ENCODE results near the gene SYP. TPM values are rescaled to one million over a fixed set of nuclear protein-coding genes. Genes with fewer than 3 reads are reported as not detected.

Gene SYP
- polyA plus RNA-seq, 1 of the 3 experiments (the other 2 are of a cell fraction) = 0.76 TPM

DNA sequence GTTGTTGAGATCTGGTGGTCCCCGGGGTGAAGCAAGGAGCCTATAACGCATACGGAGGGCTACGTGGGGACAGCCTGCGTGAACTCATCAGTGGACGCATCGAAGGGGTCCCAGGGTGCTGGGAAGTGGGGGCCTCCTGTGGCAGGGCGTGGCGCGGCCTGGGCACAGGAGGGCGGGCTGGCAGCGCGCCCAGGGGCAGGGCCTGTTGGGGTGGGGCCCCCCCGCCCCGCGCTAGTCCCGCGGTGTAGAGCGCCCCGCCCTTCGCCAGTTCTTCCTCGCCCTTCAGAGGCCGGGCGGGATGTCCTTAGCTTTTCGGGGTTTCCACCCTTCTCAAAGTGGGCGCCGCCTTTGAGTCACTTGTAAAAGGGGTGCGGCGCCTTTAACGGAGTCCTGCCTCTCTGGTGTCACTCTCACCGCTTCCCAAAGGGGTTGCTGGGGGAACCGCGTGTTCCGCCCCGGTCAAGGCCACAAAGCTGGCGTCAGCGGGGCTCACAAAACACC, 27.7 kb downstream of the SYP start:
- Histone ChIP-seq H3K4me2 (peak overlapping the region; percentile 77), H4K20me1 (ENCODE audit: insufficient read depth) (no peaks in the 10 kb centered on the region), H3K9ac (peak overlapping the region; percentile 87), H3K36me3 (replicated peaks in 1 of 2; ENCODE audit: control insufficient read depth in 1 of 2, insufficient read depth in 2 of 2, low read length in 1 of 2) (no peaks in the 10 kb centered on the region), H3K4me1 (ENCODE audit: control insufficient read depth in 1 of 2, insufficient read depth in 2 of 2, low read depth in 1 of 2, low read length in 1 of 2) (peaks cover 0 to 1% of the 10 kb centered on the region in 2 experiments; a peak in 1 of 4 replicates), H3K27me3 (ENCODE audit: insufficient read depth) (no peaks in the 10 kb centered on the region; the same call in 1 of the 2 replicates), H3K27ac (ENCODE audit: low read depth in 2 of 2, low read length in 1 of 2) (peak overlapping the region; percentile 36 to 59; a peak in 3 of 4 replicates), H2AFZ (ENCODE audit: low read depth) (no peak overlapping the region), H3K4me3 (ENCODE audit: low read depth in 2 of 2, low read length in 1 of 2) (peak overlapping the region; percentile 58 to 66), H3F3A (replicated peaks; ENCODE audit: insufficient read depth) (peaks cover 6% of the 10 kb centered on the region), H3K9me3 (no peaks in the 10 kb centered on the region), H3K79me2 (ENCODE audit: insufficient read depth) (peaks cover 22% of the 10 kb centered on the region; the same call in 1 of the 2 replicates), H3K9me2 (no peaks in the 10 kb centered on the region)
- peak; percentile 75 for DNase-seq
- POLR2A ChIA-PET = interaction anchor here (0.6 to 1.5 kb wide), 2 partner anchors 9 to 18 kb away, joined by 3 to 5 read pairs; no protein-coding TSS in a partner anchor
- 0 out of 2 replicates have a peak, but pooled peaks have one; percentile 10 for TF ChIP-seq FOXJ3 (CRISPR knock-in tag; IDR thresholded peaks at IDR 0.05)
- TF ChIP-seq TAF1 (IDR thresholded peaks at IDR 0.05; ENCODE audit: borderline replicate concordance, low read depth, low read length) = no peak
- TF ChIP-seq, protein P1, sequence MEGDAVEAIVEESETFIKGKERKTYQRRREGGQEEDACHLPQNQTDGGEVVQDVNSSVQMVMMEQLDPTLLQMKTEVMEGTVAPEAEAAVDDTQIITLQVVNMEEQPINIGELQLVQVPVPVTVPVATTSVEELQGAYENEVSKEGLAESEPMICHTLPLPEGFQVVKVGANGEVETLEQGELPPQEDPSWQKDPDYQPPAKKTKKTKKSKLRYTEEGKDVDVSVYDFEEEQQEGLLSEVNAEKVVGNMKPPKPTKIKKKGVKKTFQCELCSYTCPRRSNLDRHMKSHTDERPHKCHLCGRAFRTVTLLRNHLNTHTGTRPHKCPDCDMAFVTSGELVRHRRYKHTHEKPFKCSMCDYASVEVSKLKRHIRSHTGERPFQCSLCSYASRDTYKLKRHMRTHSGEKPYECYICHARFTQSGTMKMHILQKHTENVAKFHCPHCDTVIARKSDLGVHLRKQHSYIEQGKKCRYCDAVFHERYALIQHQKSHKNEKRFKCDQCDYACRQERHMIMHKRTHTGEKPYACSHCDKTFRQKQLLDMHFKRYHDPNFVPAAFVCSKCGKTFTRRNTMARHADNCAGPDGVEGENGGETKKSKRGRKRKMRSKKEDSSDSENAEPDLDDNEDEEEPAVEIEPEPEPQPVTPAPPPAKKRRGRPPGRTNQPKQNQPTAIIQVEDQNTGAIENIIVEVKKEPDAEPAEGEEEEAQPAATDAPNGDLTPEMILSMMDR (IDR thresholded peaks at IDR 0.05) = no peak
- TF ChIP-seq, protein P2, sequence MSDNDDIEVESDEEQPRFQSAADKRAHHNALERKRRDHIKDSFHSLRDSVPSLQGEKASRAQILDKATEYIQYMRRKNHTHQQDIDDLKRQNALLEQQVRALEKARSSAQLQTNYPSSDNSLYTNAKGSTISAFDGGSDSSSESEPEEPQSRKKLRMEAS (IDR thresholded peaks at IDR 0.05; ENCODE audit: low read depth) = no peak; the same call in 1 of the 2 replicates
- TF ChIP-seq NFIC (IDR thresholded peaks at IDR 0.05; ENCODE audit: borderline replicate concordance) = peak; percentile 58; the same call in 1 of the 2 replicates
- no peak for TF ChIP-seq GATA2 (CRISPR knock-in tag; IDR thresholded peaks at IDR 0.05)
- TF ChIP-seq MEF2A (IDR thresholded peaks at IDR 0.05; ENCODE audit: borderline replicate concordance, low read depth) = no peak
- TF ChIP-seq, protein P3, sequence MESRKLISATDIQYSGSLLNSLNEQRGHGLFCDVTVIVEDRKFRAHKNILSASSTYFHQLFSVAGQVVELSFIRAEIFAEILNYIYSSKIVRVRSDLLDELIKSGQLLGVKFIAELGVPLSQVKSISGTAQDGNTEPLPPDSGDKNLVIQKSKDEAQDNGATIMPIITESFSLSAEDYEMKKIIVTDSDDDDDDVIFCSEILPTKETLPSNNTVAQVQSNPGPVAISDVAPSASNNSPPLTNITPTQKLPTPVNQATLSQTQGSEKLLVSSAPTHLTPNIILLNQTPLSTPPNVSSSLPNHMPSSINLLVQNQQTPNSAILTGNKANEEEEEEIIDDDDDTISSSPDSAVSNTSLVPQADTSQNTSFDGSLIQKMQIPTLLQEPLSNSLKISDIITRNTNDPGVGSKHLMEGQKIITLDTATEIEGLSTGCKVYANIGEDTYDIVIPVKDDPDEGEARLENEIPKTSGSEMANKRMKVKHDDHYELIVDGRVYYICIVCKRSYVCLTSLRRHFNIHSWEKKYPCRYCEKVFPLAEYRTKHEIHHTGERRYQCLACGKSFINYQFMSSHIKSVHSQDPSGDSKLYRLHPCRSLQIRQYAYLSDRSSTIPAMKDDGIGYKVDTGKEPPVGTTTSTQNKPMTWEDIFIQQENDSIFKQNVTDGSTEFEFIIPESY (IDR thresholded peaks at IDR 0.05; ENCODE audit: borderline replicate concordance, low read depth) = no peak
- TF ChIP-seq FOSL2 (IDR thresholded peaks at IDR 0.05; ENCODE audit: borderline replicate concordance, low read depth) = no peak
- TF ChIP-seq GABPA (IDR thresholded peaks at IDR 0.05; ENCODE audit: low read depth) = no peak
- 0 out of 2 replicates have a peak, but pooled peaks have one; percentile 30 for TF ChIP-seq POLR2AphosphoS5 (IDR thresholded peaks at IDR 0.05; ENCODE audit: low read depth, low read length)
- TF ChIP-seq MXI1 (IDR thresholded peaks at IDR 0.05; ENCODE audit: low read depth, low read length) = peak; percentile 20; the same call in 1 of the 2 replicates
- TF ChIP-seq, protein P4, sequence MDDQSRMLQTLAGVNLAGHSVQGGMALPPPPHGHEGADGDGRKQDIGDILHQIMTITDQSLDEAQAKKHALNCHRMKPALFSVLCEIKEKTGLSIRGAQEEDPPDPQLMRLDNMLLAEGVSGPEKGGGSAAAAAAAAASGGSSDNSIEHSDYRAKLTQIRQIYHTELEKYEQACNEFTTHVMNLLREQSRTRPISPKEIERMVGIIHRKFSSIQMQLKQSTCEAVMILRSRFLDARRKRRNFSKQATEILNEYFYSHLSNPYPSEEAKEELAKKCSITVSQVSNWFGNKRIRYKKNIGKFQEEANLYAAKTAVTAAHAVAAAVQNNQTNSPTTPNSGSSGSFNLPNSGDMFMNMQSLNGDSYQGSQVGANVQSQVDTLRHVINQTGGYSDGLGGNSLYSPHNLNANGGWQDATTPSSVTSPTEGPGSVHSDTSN (IDR thresholded peaks at IDR 0.05) = peak; percentile 52
- 16% methylated on average over 28 of the region's 37 CpGs for WGBS (ENCODE audit: low lambda C conversion rate)
- CTCF ChIA-PET = interaction anchor here (1.2 kb wide), 1 partner anchor 17 kb away, joined by 5 read pairs; no protein-coding TSS in a partner anchor

All from SK-N-SH (cell line).